CD14-positive monocyte (primary cell): ENCODE results near the gene TMUB1. TPM values are rescaled to one million over a fixed set of nuclear protein-coding genes. Genes with fewer than 3 reads are reported as not detected.

ENCODE experiments used
- DNase-seq, 3 donors: peaks; one replicate each; pipeline ENCODE4 v3.0.0-alpha.2; 2011 to 2022
- H2AFZ ChIP-seq: 2 replicates; pipeline ENCODE4 v1.6.0; 2012; ENCODE audit warnings: mild to moderate bottlenecking, low read depth, low read length, inconsistent platforms; ENCODE audit not compliant: insufficient read depth, poor library complexity, severe bottlenecking
- H3K27ac ChIP-seq, 2 donors: 1 replicate in 1 of 2; 2 replicates in 1 of 2; pipeline ENCODE4 v1.5.1; 2012 to 2013; ENCODE audit warnings: low read length in 2 of 2, control low read depth in 1 of 2, inconsistent platforms in 1 of 2, low read depth in 1 of 2, mild to moderate bottlenecking in 1 of 2
- H3K27me3 ChIP-seq, 2 donors: one replicate each; pipeline versions ENCODE4 v1.6.0 to v1.6.1; 2011 to 2013; ENCODE audit warnings: low read length in 2 of 2; ENCODE audit not compliant: control insufficient read depth in 2 of 2, insufficient read depth in 2 of 2
- H3K36me3 ChIP-seq, 2 donors: replicated peaks in 1 of 2; 1 replicate in 1 of 2; 2 replicates in 1 of 2; pipeline versions ENCODE4 v1.5.1 to v1.6.1; 2012 to 2013; ENCODE audit warnings: low read length in 2 of 2, control low read depth in 1 of 2, inconsistent platforms in 1 of 2, mild to moderate bottlenecking in 1 of 2; ENCODE audit not compliant: insufficient read depth in 2 of 2, control insufficient read depth in 1 of 2
- H3K4me1 ChIP-seq, 2 donors: 1 replicate in 1 of 2; 2 replicates in 1 of 2; pipeline versions ENCODE4 v1.5.1 to v1.6.1; 2012 to 2013; ENCODE audit warnings: low read length in 2 of 2, control low read depth in 1 of 2, inconsistent platforms in 1 of 2, mild to moderate bottlenecking in 1 of 2, moderate library complexity in 1 of 2; ENCODE audit not compliant: insufficient read depth in 2 of 2, control insufficient read depth in 1 of 2
- H3K4me2 ChIP-seq: replicated peaks from 2 replicates; pipeline ENCODE3; 2012; ENCODE audit warnings: low read length, moderate library complexity, mild to moderate bottlenecking; ENCODE audit not compliant: poor library complexity, severe bottlenecking; ENCODE audit errors: extremely low read depth
- H3K4me3 ChIP-seq, 3 experiments: fragments of 200-600 bp in 1 of 3; sonication (generic) in 1 of 3; replicated peaks in 1 of 3; 1 replicate in 2 of 3; 2 replicates in 1 of 3; pipeline ENCODE4 v1.5.1; 2011 to 2013; ENCODE audit warnings: low read length in 3 of 3, mild to moderate bottlenecking in 3 of 3, control low read depth in 2 of 3, low read depth in 2 of 3, inconsistent platforms in 1 of 3, moderate library complexity in 1 of 3
- H3K79me2 ChIP-seq: 2 replicates; pipeline ENCODE4 v1.6.0; 2012; ENCODE audit warnings: mild to moderate bottlenecking, control low read depth, inconsistent platforms, low read length, moderate library complexity; ENCODE audit not compliant: insufficient read depth
- H3K9ac ChIP-seq: 2 replicates; pipeline ENCODE4 v1.6.0; 2017; ENCODE audit warnings: low read length, mild to moderate bottlenecking; ENCODE audit not compliant: insufficient read depth, poor library complexity, severe bottlenecking
- H3K9me3 ChIP-seq, 2 donors: replicated peaks in 1 of 2; 1 replicate in 1 of 2; 2 replicates in 1 of 2; pipeline versions ENCODE4 v1.5.1 to v1.6.1; 2012 to 2013; ENCODE audit warnings: low read length in 2 of 2, control low read depth in 1 of 2; ENCODE audit not compliant: control insufficient read depth in 1 of 2, insufficient read depth in 1 of 2
- H4K20me1 ChIP-seq: 2 replicates; pipeline ENCODE4 v1.6.0; 2012; ENCODE audit warnings: mild to moderate bottlenecking, low read length, control low read depth, moderate library complexity; ENCODE audit not compliant: insufficient read depth
- H3K27ac Mint-ChIP-seq, 7 donors: one replicate each; pipeline ENCODE4 v1.8.0; 2020; ENCODE audit warnings: mild to moderate bottlenecking in 7 of 7, mixed read lengths in 7 of 7, moderate library complexity in 6 of 7, inconsistent platforms in 2 of 7
- H3K27me3 Mint-ChIP-seq, 3 donors: one replicate each; pipeline ENCODE4 v1.8.0; 2021 to 2022; ENCODE audit warnings: low read depth in 3 of 3, mild to moderate bottlenecking in 3 of 3, mixed read lengths in 3 of 3, moderate library complexity in 3 of 3, inconsistent platforms in 1 of 3
- H3K36me3 Mint-ChIP-seq, 2 donors: one replicate each; pipeline ENCODE4 v1.8.0; 2020; ENCODE audit warnings: mixed read lengths in 2 of 2, inconsistent platforms in 1 of 2, mild to moderate bottlenecking in 1 of 2
- H3K4me1 Mint-ChIP-seq: one replicate; pipeline ENCODE4 v1.8.0; 2020; ENCODE audit warnings: mild to moderate bottlenecking, mixed read lengths
- H3K4me3 Mint-ChIP-seq, 2 donors: one replicate each; pipeline ENCODE4 v1.8.0; 2020; ENCODE audit warnings: mild to moderate bottlenecking in 2 of 2, mixed read lengths in 2 of 2, moderate library complexity in 1 of 2
- H3K9me3 Mint-ChIP-seq, 7 donors: one replicate each; pipeline ENCODE4 v1.8.0; 2020 to 2022; ENCODE audit warnings: mixed read lengths in 7 of 7, mild to moderate bottlenecking in 6 of 7, moderate library complexity in 6 of 7, inconsistent platforms in 2 of 7
- WGBS: methylation state at CpG from one replicate; pipeline ENCODE4 v1.1.5; 2013; ENCODE audit warnings: missing lambda C conversion rate; ENCODE audit not compliant: insufficient coverage; 5-methylcytosine and 5-hydroxymethylcytosine counted together
- intact Hi-C, 2 donors: fragments of 100-400 bp; cut with micrococcal nuclease; formaldehyde crosslinking; loops; one replicate each; pipeline versions ENCODE4 v1.15.0 to v1.15.1; 2023
- polyA plus RNA-seq, 3 donors: library from polyadenylated mRNA; depleted of rRNA in 1 of 3; unstranded in 2 of 3; stranded (reverse) in 1 of 3; fragments of 300-500 nt in 2 of 3; fragments of >200 nt in 1 of 3; fragmentation: Illumina TruSeq in 2 of 3; gene quantifications; 1 replicate in 2 of 3; 2 replicates in 1 of 3; pipeline ENCODE4 v1.2.3, GENCODE V29; 2012 to 2021
- TF ChIP-seq, protein P1 (sequence below): fragments of 200-600 bp; IDR thresholded peaks from one replicate; pipeline ENCODE4 v1.8.0; 2022; ENCODE audit warnings: antibody characterized with exemption, mild to moderate bottlenecking

TMUB1 gene
- polyA plus RNA-seq, 3 donors, result 17.4 to 28.2 (median 19.8) TPM

GRCh38 chr7:151124899-151125399 is 41.7 kb upstream of the TMUB1 start:
- DNase-seq, result no peak
- TF ChIP-seq, protein P1, sequence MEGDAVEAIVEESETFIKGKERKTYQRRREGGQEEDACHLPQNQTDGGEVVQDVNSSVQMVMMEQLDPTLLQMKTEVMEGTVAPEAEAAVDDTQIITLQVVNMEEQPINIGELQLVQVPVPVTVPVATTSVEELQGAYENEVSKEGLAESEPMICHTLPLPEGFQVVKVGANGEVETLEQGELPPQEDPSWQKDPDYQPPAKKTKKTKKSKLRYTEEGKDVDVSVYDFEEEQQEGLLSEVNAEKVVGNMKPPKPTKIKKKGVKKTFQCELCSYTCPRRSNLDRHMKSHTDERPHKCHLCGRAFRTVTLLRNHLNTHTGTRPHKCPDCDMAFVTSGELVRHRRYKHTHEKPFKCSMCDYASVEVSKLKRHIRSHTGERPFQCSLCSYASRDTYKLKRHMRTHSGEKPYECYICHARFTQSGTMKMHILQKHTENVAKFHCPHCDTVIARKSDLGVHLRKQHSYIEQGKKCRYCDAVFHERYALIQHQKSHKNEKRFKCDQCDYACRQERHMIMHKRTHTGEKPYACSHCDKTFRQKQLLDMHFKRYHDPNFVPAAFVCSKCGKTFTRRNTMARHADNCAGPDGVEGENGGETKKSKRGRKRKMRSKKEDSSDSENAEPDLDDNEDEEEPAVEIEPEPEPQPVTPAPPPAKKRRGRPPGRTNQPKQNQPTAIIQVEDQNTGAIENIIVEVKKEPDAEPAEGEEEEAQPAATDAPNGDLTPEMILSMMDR, result no peak

GRCh38 chr7:151124481-151124880 is 41.2 kb upstream of the TMUB1 start:
- H3K4me3 ChIP-seq, result no peak overlapping the region
- H3K27ac ChIP-seq, result no peak overlapping the region
- H3K27me3 Mint-ChIP-seq, result peaks cover 2 to 15% (median 3%) of the 10 kb centered on the region in 3 donors
- no peak for DNase-seq
- no peak overlapping the region for H3K4me2 ChIP-seq
- H3K4me1 ChIP-seq, result no peaks in the 10 kb centered on the region
- TF ChIP-seq, protein P1, result no peak
- H3K27me3 ChIP-seq, result no peaks in the 10 kb centered on the region
- H3K27ac Mint-ChIP-seq, result no peak overlapping the region
- H3K9me3 ChIP-seq, result no peaks in the 10 kb centered on the region
- peaks cover 82% of the 10 kb centered on the region for H4K20me1 ChIP-seq
- H3K79me2 ChIP-seq, result no peaks in the 10 kb centered on the region
- intact Hi-C loops, result loop anchor here (2.0 to 5.0 kb wide), 4 partner anchors 48 to 178 kb away; no protein-coding TSS in a partner anchor
- no peak overlapping the region for H2AFZ ChIP-seq
- H3K36me3 ChIP-seq, result peaks cover 55 to 87% of the 10 kb centered on the region in 2 donors
- no peak overlapping the region for H3K9ac ChIP-seq
- H3K9me3 Mint-ChIP-seq, result peaks cover 0 to 2% (median 0%) of the 10 kb centered on the region in 7 donors
- WGBS, result 98% methylated on average over 7 of the region's 7 CpGs
- H3K4me1 Mint-ChIP-seq, result no peaks in the 10 kb centered on the region
- peak overlapping the region in 1 of 2 donors; percentile 11 for H3K4me3 Mint-ChIP-seq
- peaks cover 64 to 71% of the 10 kb centered on the region in 2 donors for H3K36me3 Mint-ChIP-seq

More at GRCh38 chr7:151124899-151125399, 41.7 kb upstream of the TMUB1 start:
- Histone ChIP-seq H2AFZ (no peak overlapping the region), H3K27me3 (no peaks in the 10 kb centered on the region), H3K9ac (no peak overlapping the region), H4K20me1 (peaks cover 78% of the 10 kb centered on the region), H3K4me3 (no peak overlapping the region), H3K9me3 (no peaks in the 10 kb centered on the region), H3K79me2 (no peaks in the 10 kb centered on the region), H3K27ac (no peak overlapping the region), H3K36me3 (peaks cover 55 to 87% of the 10 kb centered on the region in 2 donors), H3K4me1 (no peaks in the 10 kb centered on the region), H3K4me2 (no peak overlapping the region)
- Mint-ChIP-seq H3K9me3 (peaks cover 0 to 2% (median 0%) of the 10 kb centered on the region in 7 donors), H3K4me1 (no peaks in the 10 kb centered on the region), H3K27me3 (peaks cover 2 to 15% (median 3%) of the 10 kb centered on the region in 3 donors), H3K4me3 (peak overlapping the region in 1 of 2 donors; percentile 11), H3K27ac (no peak overlapping the region), H3K36me3 (peaks cover 59 to 71% of the 10 kb centered on the region in 2 donors)
- 95% methylated on average over 11 of the region's 14 CpGs for WGBS
- intact Hi-C loops, result loop anchor here (2.0 to 5.0 kb wide), 4 partner anchors 47 to 178 kb away; no protein-coding TSS in a partner anchor
